Transverse colon (tissue), 3 donors: ENCODE results near the gene KIAA1958.

Experiments
- POLR2A ChIP-seq: fragments of 450-650 bp; IDR thresholded peaks from one replicate; pipeline ENCODE4 v1.6.1; 2016; ENCODE audit warnings: antibody characterized with exemption, mild to moderate bottlenecking, moderate library complexity
- TF ChIP-seq, protein P1 (sequence below), 5 experiments: fragments of 200-600 bp in 3 of 5; fragments of 450-650 bp in 2 of 5; sonication (generic) in 3 of 5; IDR thresholded peaks; 1 replicate in 2 of 5; 2 replicates in 3 of 5; pipeline ENCODE4 v1.5.1; 2016 to 2017; ENCODE audit warnings: antibody characterized with exemption in 5 of 5, inconsistent platforms in 3 of 5, mild to moderate bottlenecking in 2 of 5, moderate library complexity in 1 of 5

DNA sequence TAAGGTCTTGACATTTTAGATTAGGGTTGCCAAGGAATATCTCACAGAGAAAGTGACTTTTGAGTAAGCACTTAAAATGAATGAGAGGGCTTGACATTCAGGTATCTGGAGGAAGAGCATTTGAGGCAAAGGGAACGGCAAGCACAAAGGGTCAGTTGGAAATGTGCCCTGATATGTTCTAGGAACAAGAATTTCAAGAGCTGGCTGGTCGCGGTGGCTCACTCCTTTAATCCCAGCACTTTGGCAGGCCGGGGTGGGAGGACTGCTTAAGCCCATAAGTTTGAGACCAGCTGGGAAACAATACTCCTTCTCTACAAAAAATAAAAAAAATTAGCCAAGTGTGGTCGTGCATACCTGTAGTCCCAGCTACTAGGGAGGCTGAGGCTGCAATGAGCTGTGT lies 16.5 kb downstream of the KIAA1958 start:
- TF ChIP-seq POLR2A = no peak
- TF ChIP-seq, protein P1, sequence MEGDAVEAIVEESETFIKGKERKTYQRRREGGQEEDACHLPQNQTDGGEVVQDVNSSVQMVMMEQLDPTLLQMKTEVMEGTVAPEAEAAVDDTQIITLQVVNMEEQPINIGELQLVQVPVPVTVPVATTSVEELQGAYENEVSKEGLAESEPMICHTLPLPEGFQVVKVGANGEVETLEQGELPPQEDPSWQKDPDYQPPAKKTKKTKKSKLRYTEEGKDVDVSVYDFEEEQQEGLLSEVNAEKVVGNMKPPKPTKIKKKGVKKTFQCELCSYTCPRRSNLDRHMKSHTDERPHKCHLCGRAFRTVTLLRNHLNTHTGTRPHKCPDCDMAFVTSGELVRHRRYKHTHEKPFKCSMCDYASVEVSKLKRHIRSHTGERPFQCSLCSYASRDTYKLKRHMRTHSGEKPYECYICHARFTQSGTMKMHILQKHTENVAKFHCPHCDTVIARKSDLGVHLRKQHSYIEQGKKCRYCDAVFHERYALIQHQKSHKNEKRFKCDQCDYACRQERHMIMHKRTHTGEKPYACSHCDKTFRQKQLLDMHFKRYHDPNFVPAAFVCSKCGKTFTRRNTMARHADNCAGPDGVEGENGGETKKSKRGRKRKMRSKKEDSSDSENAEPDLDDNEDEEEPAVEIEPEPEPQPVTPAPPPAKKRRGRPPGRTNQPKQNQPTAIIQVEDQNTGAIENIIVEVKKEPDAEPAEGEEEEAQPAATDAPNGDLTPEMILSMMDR (IDR thresholded peaks at IDR 0.05) = no peak
